Caco-2 (cell line): ENCODE data around the gene KIF26B. TPM values are rescaled to one million over a fixed set of nuclear protein-coding genes. Genes with fewer than 3 reads are reported as not detected.
"Not testable (repeated sequence)": the region's sequence is repeated elsewhere in the genome, so short reads cannot be mapped to it uniquely, and the experiment has no call there.

ENCODE experiments used
- BruUV-seq: library from RNA; stranded (reverse); fragments of 400-500 nt; replicated peaks from 2 replicates; lab custom pipeline; 2021; lab: Mats Ljungman, UMichigan
- CTCF ChIA-PET: fragments of 300-600 bp; sonication (Branson Sonifier 250); formaldehyde crosslinking; loops from one replicate; lab custom pipeline; 2022; ENCODE audit warnings: antibody characterized with exemption; lab: Charles Lee
- POLR2A ChIA-PET: fragments of 300-600 bp; sonication (Branson Sonifier 250); formaldehyde crosslinking; loops from one replicate; lab custom pipeline; 2022; ENCODE audit warnings: antibody characterized with exemption; lab: Charles Lee
- DNase-seq, 2 experiments: peaks; one replicate each; pipeline versions ENCODE4 v3.0.0 to v3.0.0-alpha.2; 2020 to 2022
- H3K27me3 ChIP-seq: replicated peaks from 2 replicates; pipeline ENCODE4 v1.6.0; 2011; ENCODE audit warnings: low read length; ENCODE audit not compliant: control insufficient read depth, insufficient read depth
- H3K36me3 ChIP-seq: 2 replicates; pipeline ENCODE4 v1.5.1; 2011; ENCODE audit warnings: low read length; ENCODE audit not compliant: control insufficient read depth, insufficient read depth
- H3K4me1 ChIP-seq: fragments of 250-450 bp; sonication (Bioruptor Pico); 2 replicates; pipeline ENCODE4 v1.5.1; 2020; ENCODE audit warnings: mild to moderate bottlenecking
- H3K4me3 ChIP-seq: 2 replicates; pipeline ENCODE4 v1.5.1; 2011; ENCODE audit warnings: low read depth, mild to moderate bottlenecking, control low read depth, low read length
- H3K9me3 ChIP-seq: fragments of 250-450 bp; sonication (Bioruptor Pico); 2 replicates; pipeline ENCODE4 v1.5.1; 2020; ENCODE audit warnings: mild to moderate bottlenecking, moderate library complexity
- H3K27ac Mint-ChIP-seq: one replicate; pipeline ENCODE4 v1.8.0; 2022; ENCODE audit warnings: mixed read lengths; ENCODE audit not compliant: unreplicated experiment
- H3K27me3 Mint-ChIP-seq: one replicate; pipeline ENCODE4 v1.8.0; 2022; ENCODE audit warnings: mixed read lengths; ENCODE audit not compliant: insufficient read depth, unreplicated experiment
- H3K36me3 Mint-ChIP-seq: one replicate; pipeline ENCODE4 v1.8.0; 2022; ENCODE audit warnings: mild to moderate bottlenecking, mixed read lengths; ENCODE audit not compliant: insufficient read depth, unreplicated experiment
- H3K4me1 Mint-ChIP-seq: one replicate; pipeline ENCODE4 v1.8.0; 2022; ENCODE audit warnings: low read depth, mixed read lengths; ENCODE audit not compliant: unreplicated experiment
- H3K4me3 Mint-ChIP-seq: one replicate; pipeline ENCODE4 v1.8.0; 2022; ENCODE audit warnings: mild to moderate bottlenecking, moderate library complexity, mixed read lengths; ENCODE audit not compliant: unreplicated experiment
- H3K9me3 Mint-ChIP-seq: one replicate; pipeline ENCODE4 v1.8.0; 2022; ENCODE audit warnings: mixed read lengths; ENCODE audit not compliant: unreplicated experiment
- intact Hi-C: fragments of 100-400 bp; cut with micrococcal nuclease; formaldehyde crosslinking; loops from one replicate; pipeline ENCODE4 v1.10.0; 2022; ENCODE audit not compliant: unreplicated experiment
- total RNA-seq: library from RNA; stranded (reverse); gene quantifications from 2 replicates; pipeline ENCODE4 v1.2.3, GENCODE V29; 2022
- TF ChIP-seq, protein P1 (sequence below), 2 experiments: fragments of 200-600 bp in 1 of 2; IDR thresholded peaks; 1 replicate in 1 of 2; 2 replicates in 1 of 2; pipeline versions ENCODE4 v1.5.1 to v1.8.0; 2011 to 2022; ENCODE audit warnings: antibody characterized with exemption in 1 of 2, control low read depth in 1 of 2, inconsistent platforms in 1 of 2, low read depth in 1 of 2, low read length in 1 of 2, mild to moderate bottlenecking in 1 of 2, moderate library complexity in 1 of 2; ENCODE audit not compliant: insufficient read depth in 1 of 2, severe bottlenecking in 1 of 2, unreplicated experiment in 1 of 2

Gene KIF26B
- total RNA-seq, 1 experiment from 2014 or later, result 4.9 TPM

GRCh38 chr1:245334827-245335490, 180.2 kb downstream of the KIF26B start:
- Mint-ChIP-seq H3K9me3 (no peaks in the 10 kb centered on the region), H3K4me3 (no peak overlapping the region), H3K27ac (peak overlapping the region; percentile 12), H3K36me3 (no peaks in the 10 kb centered on the region), H3K4me1 (peaks cover 19% of the 10 kb centered on the region), H3K27me3 (no peaks in the 10 kb centered on the region)
- ChIA-PET CTCF (no interaction called here), POLR2A (no interaction called here)
- H3K27me3 ChIP-seq, result no peaks in the 10 kb centered on the region
- intact Hi-C loops, result no loop called here
- H3K4me1 ChIP-seq, result peaks cover 23% of the 10 kb centered on the region
- H3K36me3 ChIP-seq, result no peaks in the 10 kb centered on the region; the same call in 1 of the 2 replicates
- no peak overlapping the region for H3K4me3 ChIP-seq
- TF ChIP-seq, protein P1, sequence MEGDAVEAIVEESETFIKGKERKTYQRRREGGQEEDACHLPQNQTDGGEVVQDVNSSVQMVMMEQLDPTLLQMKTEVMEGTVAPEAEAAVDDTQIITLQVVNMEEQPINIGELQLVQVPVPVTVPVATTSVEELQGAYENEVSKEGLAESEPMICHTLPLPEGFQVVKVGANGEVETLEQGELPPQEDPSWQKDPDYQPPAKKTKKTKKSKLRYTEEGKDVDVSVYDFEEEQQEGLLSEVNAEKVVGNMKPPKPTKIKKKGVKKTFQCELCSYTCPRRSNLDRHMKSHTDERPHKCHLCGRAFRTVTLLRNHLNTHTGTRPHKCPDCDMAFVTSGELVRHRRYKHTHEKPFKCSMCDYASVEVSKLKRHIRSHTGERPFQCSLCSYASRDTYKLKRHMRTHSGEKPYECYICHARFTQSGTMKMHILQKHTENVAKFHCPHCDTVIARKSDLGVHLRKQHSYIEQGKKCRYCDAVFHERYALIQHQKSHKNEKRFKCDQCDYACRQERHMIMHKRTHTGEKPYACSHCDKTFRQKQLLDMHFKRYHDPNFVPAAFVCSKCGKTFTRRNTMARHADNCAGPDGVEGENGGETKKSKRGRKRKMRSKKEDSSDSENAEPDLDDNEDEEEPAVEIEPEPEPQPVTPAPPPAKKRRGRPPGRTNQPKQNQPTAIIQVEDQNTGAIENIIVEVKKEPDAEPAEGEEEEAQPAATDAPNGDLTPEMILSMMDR (IDR thresholded peaks at IDR 0.05; ENCODE audit: insufficient read depth in 1 of 2, low read depth in 1 of 2, low read length in 1 of 2, severe bottlenecking in 1 of 2, unreplicated experiment in 1 of 2), result no peak
- H3K9me3 ChIP-seq, result no peaks in the 10 kb centered on the region
- BruUV-seq, result no TSS peak
- DNase-seq, result no peak

DNA sequence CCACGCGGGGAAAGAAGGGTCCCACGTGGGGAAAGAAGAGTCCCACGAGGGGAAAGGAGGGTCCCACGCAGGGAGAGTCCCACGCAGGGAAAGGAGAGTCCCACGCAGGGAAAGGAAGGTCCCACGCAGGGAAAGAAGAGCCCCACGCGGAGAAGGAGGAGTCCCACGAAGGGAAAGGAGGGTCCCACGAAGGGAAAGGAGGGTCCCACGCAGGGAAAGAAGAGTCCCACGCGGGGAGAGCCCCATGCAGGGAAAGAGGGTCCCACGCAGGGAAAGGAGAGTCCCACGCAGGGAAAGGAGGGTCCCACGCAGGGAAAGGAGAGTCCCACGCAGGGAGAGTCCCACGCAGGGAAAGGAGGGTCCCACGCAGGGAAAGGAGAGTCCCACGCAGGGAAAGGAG, 180.9 kb downstream of the KIF26B start:
- BruUV-seq, H3K36me3 ChIP-seq, DNase-seq, H3K9me3 ChIP-seq, H3K9me3 Mint-ChIP-seq, CTCF ChIA-PET, POLR2A ChIA-PET, H3K36me3 Mint-ChIP-seq, H3K27me3 Mint-ChIP-seq, intact Hi-C loops, H3K27me3 ChIP-seq, H3K4me3 ChIP-seq, H3K4me3 Mint-ChIP-seq: not testable (repeated sequence)
- Mint-ChIP-seq H3K4me1 (peaks cover 19% of the 10 kb centered on the region), H3K27ac (peak overlapping the region; percentile 12)
- H3K4me1 ChIP-seq, result peaks cover 23% of the 10 kb centered on the region

DNA sequence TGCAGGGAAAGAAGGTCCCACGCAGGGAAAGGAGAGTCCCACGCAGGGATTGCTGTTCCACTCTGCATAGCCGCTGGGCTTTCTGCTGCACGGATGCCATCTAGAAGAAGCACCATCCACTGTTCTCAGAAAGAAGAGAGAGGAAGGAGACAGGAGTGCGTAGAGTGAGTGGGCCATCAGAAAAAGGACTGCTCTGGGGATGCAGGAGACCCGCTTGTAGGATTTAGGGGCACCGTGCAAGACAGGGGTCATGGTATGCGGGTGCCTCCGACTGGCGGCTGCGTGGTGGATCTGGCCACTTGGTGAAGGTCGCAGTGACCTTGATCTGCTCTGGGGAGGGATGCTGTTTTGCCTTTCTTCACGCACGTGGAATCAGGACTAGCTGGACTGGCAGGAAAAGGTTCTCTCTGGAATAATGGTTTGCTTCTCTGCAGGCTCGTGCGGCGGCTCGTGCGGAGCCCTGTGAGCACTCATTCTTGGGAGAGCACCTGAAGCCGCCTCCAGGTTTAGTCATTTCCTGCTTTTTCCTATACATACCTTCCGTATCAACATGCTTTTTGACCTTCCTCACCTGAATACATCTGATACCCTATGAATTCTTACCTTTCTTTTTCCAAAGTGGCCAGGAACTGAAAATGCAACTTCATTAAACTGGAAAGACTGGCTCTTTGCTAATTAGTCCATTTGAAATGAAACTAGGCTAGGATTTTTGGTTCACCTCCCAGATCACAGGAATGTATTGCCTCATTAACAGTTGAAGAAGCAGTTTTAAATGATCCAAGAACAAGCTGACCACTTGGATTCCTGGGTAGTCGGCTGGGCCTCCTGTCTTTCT, 181.6 kb downstream of the KIF26B start:
- Mint-ChIP-seq H3K9me3 (no peaks in the 10 kb centered on the region), H3K4me3 (no peak overlapping the region), H3K4me1 (peaks cover 19% of the 10 kb centered on the region), H3K27me3 (no peaks in the 10 kb centered on the region), H3K36me3 (no peaks in the 10 kb centered on the region), H3K27ac (no peak overlapping the region)
- Histone ChIP-seq H3K9me3 (no peaks in the 10 kb centered on the region), H3K4me1 (peaks cover 23% of the 10 kb centered on the region), H3K4me3 (no peak overlapping the region), H3K27me3 (no peaks in the 10 kb centered on the region), H3K36me3 (no peaks in the 10 kb centered on the region; the same call in 1 of the 2 replicates)
- no peak for DNase-seq
- ChIA-PET CTCF (no interaction called here), POLR2A (interaction anchor here (0.6 kb wide), 1 partner anchor 51 kb away, joined by 10 read pairs; no protein-coding TSS in a partner anchor)
- intact Hi-C loops, result no loop called here
- TF ChIP-seq, protein P1 (IDR thresholded peaks at IDR 0.05; ENCODE audit: insufficient read depth in 1 of 2, low read depth in 1 of 2, low read length in 1 of 2, severe bottlenecking in 1 of 2, unreplicated experiment in 1 of 2), result no peak
- BruUV-seq, result no TSS peak

DNA sequence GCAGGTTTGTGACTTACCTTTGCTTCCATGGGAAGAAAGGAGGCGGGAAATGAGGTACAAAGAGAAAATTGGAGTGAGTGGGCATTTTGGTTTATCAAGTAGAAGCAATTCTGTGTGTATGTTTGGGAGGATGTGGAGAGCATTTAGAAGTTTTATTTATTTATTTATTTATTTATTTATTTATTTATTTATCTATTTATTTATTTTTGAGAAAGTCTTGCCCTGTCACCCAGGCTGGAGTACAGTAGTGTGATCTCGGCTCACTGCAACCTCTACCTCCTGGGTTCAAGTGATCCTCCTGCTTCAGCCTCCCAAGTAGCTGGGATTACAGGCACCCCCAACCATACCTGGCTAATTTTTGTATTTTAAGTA, 182.2 kb downstream of the KIF26B start:
- CTCF ChIA-PET, H3K36me3 ChIP-seq, BruUV-seq, H3K27ac Mint-ChIP-seq, intact Hi-C loops, H3K9me3 ChIP-seq, H3K4me3 ChIP-seq, H3K4me3 Mint-ChIP-seq, H3K27me3 Mint-ChIP-seq, H3K27me3 ChIP-seq, DNase-seq, H3K9me3 Mint-ChIP-seq, H3K36me3 Mint-ChIP-seq: not testable (repeated sequence)
- H3K4me1 Mint-ChIP-seq, result peaks cover 19% of the 10 kb centered on the region
- peaks cover 23% of the 10 kb centered on the region for H3K4me1 ChIP-seq
- POLR2A ChIA-PET, result interaction anchor here (0.6 kb wide), 1 partner anchor 51 kb away, joined by 10 read pairs; no protein-coding TSS in a partner anchor
